Right lung (tissue), 5 donors: ENCODE measurements around the gene GPR180. TPM values are rescaled to one million over a fixed set of nuclear protein-coding genes. Genes with fewer than 3 reads are reported as not detected.

Experiments
- polyA plus RNA-seq, 5 donors: library from polyadenylated mRNA; unstranded; fragments of 120-200 nt; gene quantifications; one replicate each; pipeline versions ENCODE4 v1.2.1 to v1.2.3, GENCODE V29; 2013; ENCODE audit warnings: inconsistent platforms in 1 of 5, low replicate concordance in 1 of 5; ENCODE audit not compliant: insufficient read length in 5 of 5, insufficient read depth in 1 of 5

Gene GPR180
- polyA plus RNA-seq, 5 donors = 6.2 to 8.5 (median 8.0) TPM

Other genes with a start within 250 kb of the GPR180 start
- gene DCT, start 122.2 kb upstream of the GPR180 start, polyA plus RNA-seq = under 1 TPM; 0.24 to 0.37 (median 0.35) TPM
- gene TGDS, start 5.7 kb upstream of the GPR180 start, polyA plus RNA-seq = 10 to 100 TPM; 16.9 to 25.6 (median 23.8) TPM
- under 1 TPM; 0.35 to 0.66 (median 0.47) TPM for gene SOX21, start 110.7 kb downstream of the GPR180 start, polyA plus RNA-seq